GM12801 (cell line): ENCODE measurements around the gene CERT1.

Experiments
- TF ChIP-seq, protein P1 (sequence below): IDR thresholded peaks from one replicate; pipeline ENCODE4 v1.5.1; 2011; ENCODE audit warnings: control low read depth; ENCODE audit not compliant: insufficient read length; ENCODE audit errors: extremely low read depth

The CERT1 gene

GRCh38 chr5:75469017-75469416 is 42.4 kb downstream of the CERT1 start:
- TF ChIP-seq, protein P1, sequence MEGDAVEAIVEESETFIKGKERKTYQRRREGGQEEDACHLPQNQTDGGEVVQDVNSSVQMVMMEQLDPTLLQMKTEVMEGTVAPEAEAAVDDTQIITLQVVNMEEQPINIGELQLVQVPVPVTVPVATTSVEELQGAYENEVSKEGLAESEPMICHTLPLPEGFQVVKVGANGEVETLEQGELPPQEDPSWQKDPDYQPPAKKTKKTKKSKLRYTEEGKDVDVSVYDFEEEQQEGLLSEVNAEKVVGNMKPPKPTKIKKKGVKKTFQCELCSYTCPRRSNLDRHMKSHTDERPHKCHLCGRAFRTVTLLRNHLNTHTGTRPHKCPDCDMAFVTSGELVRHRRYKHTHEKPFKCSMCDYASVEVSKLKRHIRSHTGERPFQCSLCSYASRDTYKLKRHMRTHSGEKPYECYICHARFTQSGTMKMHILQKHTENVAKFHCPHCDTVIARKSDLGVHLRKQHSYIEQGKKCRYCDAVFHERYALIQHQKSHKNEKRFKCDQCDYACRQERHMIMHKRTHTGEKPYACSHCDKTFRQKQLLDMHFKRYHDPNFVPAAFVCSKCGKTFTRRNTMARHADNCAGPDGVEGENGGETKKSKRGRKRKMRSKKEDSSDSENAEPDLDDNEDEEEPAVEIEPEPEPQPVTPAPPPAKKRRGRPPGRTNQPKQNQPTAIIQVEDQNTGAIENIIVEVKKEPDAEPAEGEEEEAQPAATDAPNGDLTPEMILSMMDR = no peak

DNA sequence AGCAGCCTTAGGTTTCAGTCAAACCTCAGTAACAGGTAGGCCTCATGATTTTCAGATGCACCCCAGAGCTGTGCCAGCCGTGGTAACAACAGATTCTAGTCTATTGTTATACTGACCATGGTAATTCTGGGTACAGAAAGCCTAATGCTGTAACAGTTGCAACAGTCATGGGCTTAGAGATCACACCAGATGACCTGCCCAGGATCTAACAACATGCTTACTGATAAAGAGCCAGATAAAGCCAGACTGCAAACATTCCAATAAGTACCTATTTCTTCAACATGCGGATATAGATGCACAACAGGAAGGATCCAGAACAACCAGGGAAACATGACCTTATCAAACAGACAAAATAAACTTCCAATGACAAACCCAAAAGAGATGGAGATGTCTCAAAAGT is 42.8 kb downstream of the CERT1 start:
- TF ChIP-seq, protein P1 = no peak

DNA sequence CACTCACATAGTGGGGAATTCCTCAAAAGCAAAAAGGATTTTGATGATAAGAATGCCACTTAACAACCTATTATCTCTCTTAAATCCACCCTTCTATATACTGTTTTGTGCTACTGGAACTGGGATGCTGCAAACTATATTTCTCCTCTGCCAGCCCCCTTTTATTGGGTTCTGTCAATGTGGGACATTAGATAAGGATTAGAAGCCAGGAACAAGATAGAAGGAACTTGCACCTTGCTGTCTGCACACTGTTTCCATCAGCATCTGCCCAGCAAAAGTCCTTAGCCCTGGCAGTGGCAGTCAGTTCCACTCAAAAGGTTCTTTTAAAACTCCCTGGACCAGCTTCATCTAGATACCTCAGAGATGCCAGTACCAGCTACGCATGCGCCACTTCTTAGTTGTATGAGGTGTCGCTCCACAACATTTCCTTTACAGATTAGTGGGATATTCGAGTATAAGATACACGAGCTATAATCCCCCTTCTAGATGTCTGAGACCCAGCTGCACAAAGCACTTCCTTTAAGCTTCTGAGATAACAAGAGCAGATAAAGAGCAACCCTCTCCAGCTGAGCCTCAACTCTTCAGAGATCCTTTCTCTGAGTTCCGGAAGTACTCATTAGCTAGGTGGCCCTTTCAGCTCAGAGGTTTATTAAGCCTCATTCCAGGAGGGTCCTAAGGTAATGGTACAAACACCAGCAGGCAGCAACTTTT is 45.3 kb downstream of the CERT1 start:
- TF ChIP-seq, protein P1 = no peak

- TF ChIP-seq, protein P1 = no peak
Observed at GRCh38 chr5:75465480-75465879, 45.9 kb downstream of the CERT1 start.

GRCh38 chr5:75463726-75464125 is 47.7 kb downstream of the CERT1 start:
- TF ChIP-seq, protein P1 = no peak

DNA sequence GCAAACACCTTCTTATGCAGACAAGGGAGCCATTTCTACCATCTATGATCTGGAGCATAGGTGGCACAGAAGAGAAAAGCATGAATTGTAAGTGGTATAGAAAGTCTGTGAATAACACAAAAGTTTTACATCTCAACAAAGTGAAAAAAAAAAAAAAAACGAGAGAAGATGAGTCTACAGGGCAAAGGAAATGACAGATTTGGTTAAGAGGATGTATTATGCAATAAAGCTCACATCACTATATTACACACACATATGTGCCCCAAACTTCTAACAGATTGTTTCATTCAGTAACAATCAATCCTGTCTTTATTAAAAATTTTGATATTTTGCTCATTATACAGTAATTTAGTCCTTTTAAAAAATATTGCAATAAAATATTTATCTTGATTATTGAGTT is 49.8 kb downstream of the CERT1 start:
- TF ChIP-seq, protein P1 = no peak

DNA sequence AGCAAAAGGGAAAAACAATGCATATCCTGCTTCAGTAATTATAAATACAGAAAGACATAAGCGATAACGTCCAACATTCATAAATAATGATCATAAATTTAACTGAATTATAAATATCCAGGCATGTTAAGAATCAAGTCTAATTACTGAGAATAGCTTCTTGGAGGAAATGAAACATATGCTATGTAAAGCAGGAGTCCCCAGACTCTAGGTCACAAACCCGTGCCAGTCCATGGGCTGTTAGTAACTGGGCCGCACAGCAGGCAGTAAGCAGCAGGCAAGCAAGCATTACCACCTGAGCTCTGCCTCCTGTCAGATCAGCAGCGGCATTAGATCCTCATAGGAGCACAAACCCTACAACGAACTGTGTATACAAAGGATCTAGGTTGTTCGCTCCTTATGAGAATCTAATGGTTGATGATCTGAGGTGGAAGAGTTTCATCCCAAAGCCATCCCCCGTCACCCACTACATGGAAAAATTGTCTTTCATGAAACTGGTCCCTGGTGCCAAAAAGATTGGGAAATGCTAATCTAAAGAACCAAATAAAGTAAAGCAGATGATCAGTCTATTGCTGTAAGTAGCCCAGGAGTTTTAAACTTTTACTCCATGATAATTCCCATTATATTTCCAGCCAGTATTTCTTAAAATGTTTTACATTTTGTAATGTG is 50.4 kb downstream of the CERT1 start:
- TF ChIP-seq, protein P1 = no peak
